Lower leg skin (tissue), 3 donors: ENCODE results near the gene CCNK.

Experiments
- CTCF ChIP-seq, 3 donors: fragments of 450-650 bp; IDR thresholded peaks; one replicate each; pipeline ENCODE4 v1.5.1; 2016; ENCODE audit warnings: antibody characterized with exemption in 3 of 3, mild to moderate bottlenecking in 3 of 3, moderate library complexity in 2 of 3
- POLR2A ChIP-seq, 2 donors: fragments of 450-650 bp; IDR thresholded peaks; one replicate each; pipeline ENCODE4 v1.6.1; 2016 to 2017; ENCODE audit warnings: antibody characterized with exemption in 2 of 2, mild to moderate bottlenecking in 1 of 2, moderate library complexity in 1 of 2

- TF ChIP-seq CTCF (IDR thresholded peaks at IDR 0.05) (no peak), POLR2A (IDR thresholded peaks at IDR 0.05) (no peak)
These were observed 23.9 kb downstream of the CCNK start for GRCh38 chr14:99505089-99505488.
